Hepatocyte (in vitro differentiated cells): Measurements from ENCODE around the gene CRELD2.

Source experiments
- EZH2 ChIP-seq: fragments of 200-600 bp; sonication (generic); IDR thresholded peaks from 2 replicates; pipeline ENCODE4 v1.6.1; 2016; ENCODE audit warnings: antibody characterized with exemption, mild to moderate bottlenecking, borderline replicate concordance
- TF ChIP-seq, protein P1 (sequence below): fragments of 200-600 bp; sonication (generic); IDR thresholded peaks from 2 replicates; pipeline ENCODE4 v1.5.1; 2016; ENCODE audit warnings: antibody characterized with exemption, mild to moderate bottlenecking; ENCODE audit not compliant: poor library complexity

DNA sequence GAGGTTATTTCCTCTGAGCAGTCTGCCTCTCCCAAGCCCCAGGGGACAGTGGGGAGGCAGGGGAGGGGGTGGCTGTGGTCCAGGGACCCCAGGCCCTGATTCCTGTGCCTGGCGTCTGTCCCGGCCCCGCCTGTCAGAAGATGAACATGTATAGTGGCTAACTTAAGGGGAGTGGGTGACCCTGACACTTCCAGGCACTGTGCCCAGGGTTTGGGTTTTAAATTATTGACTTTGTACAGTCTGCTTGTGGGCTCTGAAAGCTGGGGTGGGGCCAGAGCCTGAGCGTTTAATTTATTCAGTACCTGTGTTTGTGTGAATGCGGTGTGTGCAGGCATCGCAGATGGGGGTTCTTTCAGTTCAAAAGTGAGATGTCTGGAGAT is 45.2 kb downstream of the CRELD2 start:
- TF ChIP-seq, protein P1, sequence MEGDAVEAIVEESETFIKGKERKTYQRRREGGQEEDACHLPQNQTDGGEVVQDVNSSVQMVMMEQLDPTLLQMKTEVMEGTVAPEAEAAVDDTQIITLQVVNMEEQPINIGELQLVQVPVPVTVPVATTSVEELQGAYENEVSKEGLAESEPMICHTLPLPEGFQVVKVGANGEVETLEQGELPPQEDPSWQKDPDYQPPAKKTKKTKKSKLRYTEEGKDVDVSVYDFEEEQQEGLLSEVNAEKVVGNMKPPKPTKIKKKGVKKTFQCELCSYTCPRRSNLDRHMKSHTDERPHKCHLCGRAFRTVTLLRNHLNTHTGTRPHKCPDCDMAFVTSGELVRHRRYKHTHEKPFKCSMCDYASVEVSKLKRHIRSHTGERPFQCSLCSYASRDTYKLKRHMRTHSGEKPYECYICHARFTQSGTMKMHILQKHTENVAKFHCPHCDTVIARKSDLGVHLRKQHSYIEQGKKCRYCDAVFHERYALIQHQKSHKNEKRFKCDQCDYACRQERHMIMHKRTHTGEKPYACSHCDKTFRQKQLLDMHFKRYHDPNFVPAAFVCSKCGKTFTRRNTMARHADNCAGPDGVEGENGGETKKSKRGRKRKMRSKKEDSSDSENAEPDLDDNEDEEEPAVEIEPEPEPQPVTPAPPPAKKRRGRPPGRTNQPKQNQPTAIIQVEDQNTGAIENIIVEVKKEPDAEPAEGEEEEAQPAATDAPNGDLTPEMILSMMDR = no peak
- no peak for TF ChIP-seq EZH2
